Measurements from ENCODE around the gene TAF5L. TPM values are rescaled to one million over a fixed set of nuclear protein-coding genes. Genes with fewer than 3 reads are reported as not detected.
A peak's percentile ranks its signal among the peaks of the same experiment; 100 is the strongest.
"Not testable (repeated sequence)": the region's sequence is repeated elsewhere in the genome, so short reads cannot be mapped to it uniquely, and the experiment has no call there.

Gene TAF5L
- total RNA-seq, 1 experiment from 2014 or later: 28.7 TPM

GRCh38 chr1:229578168-229579058 is 47.5 kb downstream of the TAF5L start:
- H3K4me3 ChIP-seq: no peak overlapping the region
- DNase-seq: no peak
- no peaks in the 10 kb centered on the region for H3K27me3 ChIP-seq
- no peaks in the 10 kb centered on the region for H3K36me3 ChIP-seq
- H3K4me1 ChIP-seq: no peaks in the 10 kb centered on the region; the same call in 1 of the 2 replicates
- no peak overlapping the region for H3K27ac ChIP-seq
- H3K9me3 ChIP-seq (replicated peaks): no peaks in the 10 kb centered on the region

GRCh38 chr1:229574679-229575442 is 51.1 kb downstream of the TAF5L start:
- DNase-seq: no peak
- H3K27me3 ChIP-seq: no peaks in the 10 kb centered on the region
- no peaks in the 10 kb centered on the region for H3K9me3 ChIP-seq (replicated peaks)
- no peaks in the 10 kb centered on the region; the same call in 1 of the 2 replicates for H3K4me1 ChIP-seq
- H3K4me3 ChIP-seq: no peak overlapping the region
- H3K36me3 ChIP-seq: no peaks in the 10 kb centered on the region
- H3K27ac ChIP-seq: no peak overlapping the region

GRCh38 chr1:229572286-229572685 is 53.6 kb downstream of the TAF5L start:
- no peaks in the 10 kb centered on the region for H3K36me3 ChIP-seq

GRCh38 chr1:229570891-229571516 is 54.9 kb downstream of the TAF5L start:
- H3K4me1 ChIP-seq: no peaks in the 10 kb centered on the region
- no peaks in the 10 kb centered on the region for H3K9me3 ChIP-seq (replicated peaks)
- no peaks in the 10 kb centered on the region for H3K27me3 ChIP-seq
- H3K27ac ChIP-seq: no peak overlapping the region
- H3K36me3 ChIP-seq: no peaks in the 10 kb centered on the region
- no peak overlapping the region for H3K4me3 ChIP-seq
- no peak for DNase-seq

More at GRCh38 chr1:229572286-229572685, 53.6 kb downstream of the TAF5L start:
- Histone ChIP-seq H3K4me3 (no peak overlapping the region), H3K4me1 (no peaks in the 10 kb centered on the region), H3K9me3 (replicated peaks) (no peaks in the 10 kb centered on the region), H3K27me3 (no peaks in the 10 kb centered on the region), H3K27ac (no peak overlapping the region)
- no peak for DNase-seq

- no peaks in the 10 kb centered on the region for H3K36me3 ChIP-seq
- no peaks in the 10 kb centered on the region for H3K27me3 ChIP-seq
- H3K4me3 ChIP-seq: no peak overlapping the region
- H3K27ac ChIP-seq: no peak overlapping the region
- H3K4me1 ChIP-seq: no peaks in the 10 kb centered on the region
- no peaks in the 10 kb centered on the region for H3K9me3 ChIP-seq (replicated peaks)
- no peak for DNase-seq
Measured at GRCh38 chr1:229570305-229570704, 55.6 kb downstream of the TAF5L start.

- H3K36me3 ChIP-seq: no peaks in the 10 kb centered on the region
- H3K4me1 ChIP-seq: peaks cover 7% of the 10 kb centered on the region; the same call in 1 of the 2 replicates
- no peak overlapping the region for H3K27ac ChIP-seq
- H3K4me3 ChIP-seq: no peak overlapping the region
- no peaks in the 10 kb centered on the region for H3K27me3 ChIP-seq
- DNase-seq: no peak
- H3K9me3 ChIP-seq (replicated peaks): no peaks in the 10 kb centered on the region
Measured at GRCh38 chr1:229567109-229567868, 58.6 kb downstream of the TAF5L start.

- Histone ChIP-seq H3K9me3 (replicated peaks) (no peaks in the 10 kb centered on the region), H3K27me3 (no peaks in the 10 kb centered on the region), H3K27ac (no peak overlapping the region), H3K36me3 (no peaks in the 10 kb centered on the region), H3K4me3 (no peak overlapping the region), H3K4me1 (peaks cover 7% of the 10 kb centered on the region; the same call in 1 of the 2 replicates)
- peak; percentile 22 to 33 for DNase-seq
Measured at GRCh38 chr1:229563701-229564100, 62.2 kb downstream of the TAF5L start.

GRCh38 chr1:229563241-229563640 is 62.7 kb downstream of the TAF5L start:
- H3K27ac ChIP-seq: no peak overlapping the region
- H3K4me3 ChIP-seq: no peak overlapping the region
- H3K4me1 ChIP-seq: peaks cover 7% of the 10 kb centered on the region; the same call in 1 of the 2 replicates
- peak in 1 of 2 experiments; percentile 26 for DNase-seq
- no peaks in the 10 kb centered on the region for H3K9me3 ChIP-seq (replicated peaks)
- no peaks in the 10 kb centered on the region for H3K27me3 ChIP-seq
- H3K36me3 ChIP-seq: no peaks in the 10 kb centered on the region

GRCh38 chr1:229562686-229563085 is 63.2 kb downstream of the TAF5L start:
- H3K4me3 ChIP-seq: no peak overlapping the region
- H3K9me3 ChIP-seq (replicated peaks): no peaks in the 10 kb centered on the region
- peaks cover 7% of the 10 kb centered on the region; the same call in 1 of the 2 replicates for H3K4me1 ChIP-seq
- no peaks in the 10 kb centered on the region for H3K36me3 ChIP-seq
- H3K27ac ChIP-seq: no peak overlapping the region
- no peaks in the 10 kb centered on the region for H3K27me3 ChIP-seq
- no peak for DNase-seq

- no peak for DNase-seq
- H3K9me3 ChIP-seq (replicated peaks): no peaks in the 10 kb centered on the region
- no peaks in the 10 kb centered on the region for H3K27me3 ChIP-seq
- peaks cover 7% of the 10 kb centered on the region; the same call in 1 of the 2 replicates for H3K4me1 ChIP-seq
- no peak overlapping the region for H3K4me3 ChIP-seq
- no peak overlapping the region for H3K27ac ChIP-seq
- no peaks in the 10 kb centered on the region for H3K36me3 ChIP-seq
Measured at GRCh38 chr1:229561141-229561540, 64.8 kb downstream of the TAF5L start.

GRCh38 chr1:229560124-229560523 is 65.8 kb downstream of the TAF5L start:
- not testable (repeated sequence) for H3K4me1 ChIP-seq; H3K36me3 ChIP-seq; H3K27me3 ChIP-seq; H3K4me3 ChIP-seq; H3K9me3 ChIP-seq (replicated peaks); H3K27ac ChIP-seq; DNase-seq

GRCh38 chr1:229559336-229559801 is 66.6 kb downstream of the TAF5L start:
- H3K9me3 ChIP-seq (replicated peaks); H3K27ac ChIP-seq; H3K36me3 ChIP-seq; H3K4me1 ChIP-seq; H3K27me3 ChIP-seq: not testable (repeated sequence)
- DNase-seq: peak; percentile 17 to 22
- peak overlapping the region; percentile 78 for H3K4me3 ChIP-seq

GRCh38 chr1:229558460-229559335 is 67.2 kb downstream of the TAF5L start, which contains the start of gene ABCB10:
ABCB10 (minus strand) TSS chr1:229558707; CDS start chr1:229558652, 55 bp downstream.
- DNase-seq: peak; percentile 97 to 98
- H3K36me3 ChIP-seq: no peaks in the 10 kb centered on the region
- H3K4me3 ChIP-seq: peak within 1 kb of the TSS; percentile 78
- H3K27ac ChIP-seq: no peak within 1 kb of the TSS
- H3K9me3 ChIP-seq (replicated peaks): no peaks in the 10 kb centered on the region
- H3K27me3 ChIP-seq: no peaks in the 10 kb centered on the region
- peaks cover 7% of the 10 kb centered on the region; the same call in 1 of the 2 replicates for H3K4me1 ChIP-seq
